WI38 (cell line): ENCODE results near the gene EPB41L3.
"Not testable (repeated sequence)": the region's sequence is repeated elsewhere in the genome, so short reads cannot be mapped to it uniquely, and the experiment has no call there.

Experiments used
- H3K4me3 ChIP-seq: 2 replicates; pipeline ENCODE4 v1.5.1; 2011; ENCODE audit warnings: low read depth, mild to moderate bottlenecking, control low read depth, low read length
- CTCF ChIP-seq: IDR thresholded peaks from 2 replicates; pipeline ENCODE4 v1.5.1; 2012; ENCODE audit warnings: low read depth, mild to moderate bottlenecking, control low read depth, low read length

EPB41L3 gene

GRCh38 chr18:5500158-5500939, 43.4 kb downstream of the EPB41L3 start:
- H3K4me3 ChIP-seq: no peak overlapping the region
- TF ChIP-seq CTCF: no peak

GRCh38 chr18:5498452-5498851, 45.3 kb downstream of the EPB41L3 start:
- H3K4me3 ChIP-seq: no peak overlapping the region
- no peak for TF ChIP-seq CTCF

GRCh38 chr18:5496305-5496704, 47.5 kb downstream of the EPB41L3 start:
- no peak overlapping the region for H3K4me3 ChIP-seq
- no peak for TF ChIP-seq CTCF

GRCh38 chr18:5490753-5491480, 52.9 kb downstream of the EPB41L3 start:
- TF ChIP-seq CTCF: no peak

GRCh38 chr18:5488844-5489243, 55.0 kb downstream of the EPB41L3 start:
- no peak overlapping the region for H3K4me3 ChIP-seq
- no peak for TF ChIP-seq CTCF

More at GRCh38 chr18:5490753-5491480, 52.9 kb downstream of the EPB41L3 start:
- H3K4me3 ChIP-seq: no peak overlapping the region

- not testable (repeated sequence) for H3K4me3 ChIP-seq
Observed at GRCh38 chr18:5488044-5488443, 55.8 kb downstream of the EPB41L3 start.

GRCh38 chr18:5484526-5484925, 59.3 kb downstream of the EPB41L3 start:
- no peak for TF ChIP-seq CTCF
- no peak overlapping the region for H3K4me3 ChIP-seq
